ENCODE results near the gene INAFM1.
"Not testable (repeated sequence)": the region's sequence is repeated elsewhere in the genome, so short reads cannot be mapped to it uniquely, and the experiment has no call there.

Gene INAFM1

GRCh38 chr19:47268028-47268427 is 6.7 kb upstream of the INAFM1 start:
- no peak for DNase-seq

GRCh38 chr19:47269596-47269995 is 5.1 kb upstream of the INAFM1 start:
- DNase-seq, result no peak

GRCh38 chr19:47270408-47270807 is 4.3 kb upstream of the INAFM1 start:
- no peak for DNase-seq

GRCh38 chr19:47271949-47272348 is 2.7 kb upstream of the INAFM1 start:
- no peak for DNase-seq

GRCh38 chr19:47272448-47273312 is 2.0 kb upstream of the INAFM1 start:
- DNase-seq, result peak in 1 of 2 donors; percentile 44

- peak; percentile 85 to 91 for DNase-seq
These were observed 1.2 kb upstream of the INAFM1 start for GRCh38 chr19:47273313-47274070.

- DNase-seq, result no peak
These were observed 441 bp downstream of the INAFM1 start for GRCh38 chr19:47274891-47275761.

- DNase-seq, result no peak
These were observed 1.2 kb downstream of the INAFM1 start for GRCh38 chr19:47275791-47276461.

GRCh38 chr19:47276513-47276912 is 1.8 kb downstream of the INAFM1 start:
- not testable (repeated sequence) for DNase-seq

- no peak for DNase-seq
These were observed 5.6 kb downstream of the INAFM1 start for GRCh38 chr19:47280183-47280797.

- DNase-seq, result no peak
These were observed 8.8 kb downstream of the INAFM1 start for GRCh38 chr19:47283405-47284059.

GRCh38 chr19:47284324-47284899 is 9.7 kb downstream of the INAFM1 start:
- DNase-seq, result peak in 1 of 2 donors; percentile 33

- peak; percentile 57 to 60 for DNase-seq
These were observed 21.4 kb downstream of the INAFM1 start for GRCh38 chr19:47296036-47296435.

- not testable (repeated sequence) for DNase-seq
These were observed 26.2 kb downstream of the INAFM1 start for GRCh38 chr19:47300867-47301266.

GRCh38 chr19:47302249-47302648 is 27.6 kb downstream of the INAFM1 start:
- no peak for DNase-seq

GRCh38 chr19:47303966-47304365 is 29.3 kb downstream of the INAFM1 start:
- no peak for DNase-seq

- no peak for DNase-seq
These were observed 30.6 kb downstream of the INAFM1 start for GRCh38 chr19:47305309-47305751.

- DNase-seq, result no peak
These were observed 31.6 kb downstream of the INAFM1 start for GRCh38 chr19:47306303-47306702.

- no peak for DNase-seq
These were observed 34.4 kb downstream of the INAFM1 start for GRCh38 chr19:47309038-47309437.

- DNase-seq, result peak; percentile 16 to 20
These were observed 34.9 kb downstream of the INAFM1 start, which contains the start of gene C5AR1 for GRCh38 chr19:47309608-47310007. Gene C5AR1 (plus strand): TSS chr19:47309861. CDS start chr19:47309896, 35 bp downstream.

GRCh38 chr19:47310323-47310722 is 35.6 kb downstream of the INAFM1 start:
- no peak for DNase-seq

Measured in hippocampal formation (tissue), 2 donors.